ENCODE results near the gene IGFLR1. TPM values are rescaled to one million over a fixed set of nuclear protein-coding genes. Genes with fewer than 3 reads are reported as not detected.

IGFLR1 gene
- total RNA-seq, 1 donor, result 18.9 TPM

- DNase-seq (ENCODE audit: low read depth in 2 of 3, low spot score in 2 of 3), result no peak
These were observed 14.4 kb upstream of the IGFLR1 start, which contains the start of gene HSPB6 for GRCh38 chr19:35756377-35757230. Gene HSPB6 (minus strand): TSS chr19:35757029. CDS start chr19:35757008, 21 bp downstream.

GRCh38 chr19:35755550-35756376, 13.5 kb upstream of the IGFLR1 start:
- DNase-seq (ENCODE audit: low read depth in 2 of 3, low spot score in 2 of 3), result peak in 2 of 3 donors; percentile 28 to 44

- DNase-seq (ENCODE audit: low read depth in 2 of 3, low spot score in 2 of 3), result no peak
These were observed 12.9 kb upstream of the IGFLR1 start for GRCh38 chr19:35755131-35755549.

GRCh38 chr19:35754370-35755130, 12.3 kb upstream of the IGFLR1 start:
- DNase-seq (ENCODE audit: low read depth in 2 of 3, low spot score in 2 of 3), result no peak

GRCh38 chr19:35753634-35754369, 11.6 kb upstream of the IGFLR1 start:
- DNase-seq (ENCODE audit: low read depth in 2 of 3, low spot score in 2 of 3), result no peak

GRCh38 chr19:35752746-35753350, 10.6 kb upstream of the IGFLR1 start:
- no peak for DNase-seq (ENCODE audit: low read depth in 2 of 3, low spot score in 2 of 3)

GRCh38 chr19:35751839-35752745, 9.8 kb upstream of the IGFLR1 start:
- DNase-seq (ENCODE audit: low read depth in 2 of 3, low spot score in 2 of 3), result no peak

- DNase-seq (ENCODE audit: low read depth in 2 of 3, low spot score in 2 of 3), result no peak
These were observed 7.9 kb upstream of the IGFLR1 start for GRCh38 chr19:35750167-35750566.

- peak; percentile 95 to 100 (median 99) for DNase-seq (ENCODE audit: low read depth in 2 of 3, low spot score in 2 of 3)
These were observed 6.1 kb upstream of the IGFLR1 start, which contains the start of gene LIN37 for GRCh38 chr19:35748106-35749020. Gene LIN37 (plus strand): TSS chr19:35748576. CDS start chr19:35748725, 149 bp downstream.

- no peak for DNase-seq (ENCODE audit: low read depth in 2 of 3, low spot score in 2 of 3)
These were observed 4.3 kb upstream of the IGFLR1 start for GRCh38 chr19:35746531-35746930.

- no peak for DNase-seq (ENCODE audit: low read depth in 2 of 3, low spot score in 2 of 3)
These were observed 3.8 kb upstream of the IGFLR1 start for GRCh38 chr19:35746087-35746462.

GRCh38 chr19:35745328-35746086, 3.3 kb upstream of the IGFLR1 start, which contains the start of the genes PSENEN and U2AF1L4:
Gene PSENEN (plus strand): TSS chr19:35745651. CDS start chr19:35745931, 280 bp downstream.
Gene U2AF1L4 (minus strand): TSS chr19:35745418. CDS start chr19:35745391, 27 bp downstream.
- peak; percentile 97 to 100 (median 100) for DNase-seq (ENCODE audit: low read depth in 2 of 3, low spot score in 2 of 3)

- peak; percentile 84 to 98 (median 95) for DNase-seq (ENCODE audit: low read depth in 2 of 3, low spot score in 2 of 3)
These were observed 2.4 kb upstream of the IGFLR1 start for GRCh38 chr19:35744430-35745327.

GRCh38 chr19:35743640-35744429, 1.6 kb upstream of the IGFLR1 start:
- DNase-seq (ENCODE audit: low read depth in 2 of 3, low spot score in 2 of 3), result no peak

GRCh38 chr19:35741203-35741515, 1.1 kb downstream of the IGFLR1 start:
- DNase-seq (ENCODE audit: low read depth in 2 of 3, low spot score in 2 of 3), result peak in 2 of 3 donors; percentile 39 to 54
